Measurements from ENCODE around the gene TMEM202.
"Not testable (repeated sequence)": the region's sequence is repeated elsewhere in the genome, so short reads cannot be mapped to it uniquely, and the experiment has no call there.

Gene TMEM202

GRCh38 chr15:72397796-72398588, at the start of gene TMEM202:
TMEM202 (plus strand) TSS chr15:72398305; CDS start chr15:72398327, 22 bp downstream.
- no peak for DNase-seq

- no peak for DNase-seq
These were observed 44.8 kb upstream of the TMEM202 start for GRCh38 chr15:72353266-72353665.

- DNase-seq, result no peak
These were observed 43.6 kb upstream of the TMEM202 start for GRCh38 chr15:72354496-72354895.

- DNase-seq, result no peak
These were observed 40.0 kb upstream of the TMEM202 start for GRCh38 chr15:72358121-72358520.

- no peak for DNase-seq
These were observed 39.4 kb upstream of the TMEM202 start for GRCh38 chr15:72358650-72359171.

- DNase-seq, result no peak
These were observed 36.9 kb upstream of the TMEM202 start for GRCh38 chr15:72361176-72361575.

GRCh38 chr15:72365844-72366243, 32.3 kb upstream of the TMEM202 start:
- no peak for DNase-seq

- no peak for DNase-seq
These were observed 29.8 kb upstream of the TMEM202 start for GRCh38 chr15:72368325-72368724.

- no peak for DNase-seq
These were observed 29.2 kb upstream of the TMEM202 start for GRCh38 chr15:72368899-72369298.

- no peak for DNase-seq
These were observed 28.1 kb upstream of the TMEM202 start for GRCh38 chr15:72369964-72370363.

GRCh38 chr15:72372361-72372760, 25.7 kb upstream of the TMEM202 start:
- DNase-seq, result no peak

- no peak for DNase-seq
These were observed 22.6 kb upstream of the TMEM202 start for GRCh38 chr15:72375501-72375845.

GRCh38 chr15:72375846-72376581, 22.1 kb upstream of the TMEM202 start, which contains the start of gene HEXA:
HEXA (minus strand) TSS chr15:72376014; CDS start chr15:72375972, 42 bp downstream.
- DNase-seq, result peak; percentile 100

- no peak for DNase-seq
These were observed 20.8 kb upstream of the TMEM202 start for GRCh38 chr15:72377331-72377730.

GRCh38 chr15:72379106-72379505, 19.0 kb upstream of the TMEM202 start:
- DNase-seq, result not testable (repeated sequence)

GRCh38 chr15:72379856-72380430, 18.2 kb upstream of the TMEM202 start:
- DNase-seq, result no peak

- no peak for DNase-seq
These were observed 17.4 kb upstream of the TMEM202 start for GRCh38 chr15:72380743-72381142.

- no peak for DNase-seq
These were observed 16.0 kb upstream of the TMEM202 start for GRCh38 chr15:72382146-72382545.

GRCh38 chr15:72387741-72388140, 10.4 kb upstream of the TMEM202 start:
- no peak for DNase-seq

- no peak for DNase-seq
These were observed 8.9 kb upstream of the TMEM202 start for GRCh38 chr15:72389231-72389630.

GRCh38 chr15:72396331-72396730, 1.8 kb upstream of the TMEM202 start:
- DNase-seq, result not testable (repeated sequence)

- DNase-seq, result no peak
These were observed 543 bp downstream of the TMEM202 start for GRCh38 chr15:72398648-72399047.

- DNase-seq, result no peak
These were observed 4.6 kb downstream of the TMEM202 start for GRCh38 chr15:72402726-72403125.

GRCh38 chr15:72404356-72404755, 6.3 kb downstream of the TMEM202 start:
- DNase-seq, result no peak

Measured in stimulated activated CD8-positive, alpha-beta memory T cell treated with anti-CD3 and anti-CD28 coated beads, Interleukin-4, amount 100 ng/mL, for 48 hours (primary cell).